Measurements from ENCODE around the gene RAMP3.
"Not testable (repeated sequence)": the region's sequence is repeated elsewhere in the genome, so short reads cannot be mapped to it uniquely, and the experiment has no call there.

The RAMP3 gene

DNA sequence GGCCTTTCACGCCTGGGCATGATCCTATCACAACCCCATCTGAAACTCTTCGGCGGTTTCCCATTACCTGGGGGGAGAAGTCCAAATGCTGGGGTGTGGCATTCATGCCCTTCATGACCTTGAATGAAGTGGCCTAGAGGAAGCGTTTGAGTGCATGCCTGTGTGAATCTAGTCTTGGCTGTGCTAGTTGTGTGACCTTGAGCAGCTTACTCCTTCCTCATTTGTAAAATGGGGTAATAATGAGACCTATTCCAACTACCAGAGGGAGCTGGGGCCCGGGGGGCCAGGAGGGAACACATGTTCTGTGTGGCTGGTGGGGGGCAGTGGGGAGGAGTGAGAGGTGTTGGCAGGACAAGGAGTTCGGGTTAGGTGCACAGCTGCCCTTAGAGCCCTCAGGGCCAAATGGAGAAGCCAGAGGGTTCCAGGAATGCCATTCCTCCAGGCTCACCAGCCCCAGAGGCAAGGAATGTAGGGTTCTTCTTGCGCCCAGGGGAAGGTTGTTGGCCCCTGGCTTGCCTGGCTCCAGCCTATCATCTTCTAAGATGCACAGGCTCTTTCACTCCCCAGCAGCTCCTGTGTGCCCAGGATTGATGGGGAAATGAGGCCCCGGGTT, 24.8 kb upstream of the RAMP3 start:
- DNase-seq: no peak

DNA sequence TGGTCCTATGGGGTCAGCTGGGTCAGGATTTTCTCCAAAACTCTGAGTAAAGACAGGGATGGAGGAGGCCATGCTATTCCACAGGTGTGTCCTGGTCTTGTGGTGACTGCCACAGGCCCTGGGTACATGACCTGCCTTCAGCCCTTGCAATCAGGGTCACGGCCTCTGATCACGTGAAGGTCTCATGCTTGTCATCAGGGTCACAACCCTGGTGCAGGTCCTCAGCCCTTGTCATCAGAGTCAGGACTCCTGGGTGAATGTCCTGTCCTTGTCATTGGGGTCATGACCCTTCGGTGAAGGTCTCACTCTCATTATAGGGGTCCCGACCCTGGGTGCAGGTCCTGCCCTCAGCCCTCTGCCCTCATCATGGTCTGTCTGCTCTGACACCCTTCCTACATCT, 24.2 kb upstream of the RAMP3 start:
- DNase-seq: no peak

DNA sequence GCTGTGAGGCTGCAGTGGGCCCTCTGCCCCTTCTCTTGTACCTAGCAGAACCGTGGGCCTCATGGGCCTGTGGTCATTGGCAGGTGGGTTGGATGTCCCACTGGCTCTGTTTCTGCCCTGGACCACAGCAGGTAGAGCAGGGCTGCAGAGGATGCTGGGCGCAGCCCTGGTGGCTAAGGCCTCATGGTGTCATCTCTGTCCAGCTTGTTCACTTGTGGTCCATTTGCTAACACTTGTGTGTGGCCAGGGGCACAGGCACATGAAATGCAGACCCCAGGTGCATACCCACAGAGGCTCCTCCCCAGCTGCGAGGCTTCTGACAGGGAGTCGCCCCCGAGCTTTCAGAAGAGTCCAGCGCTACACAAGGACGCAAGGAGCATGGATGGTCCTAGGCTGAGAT, 23.7 kb upstream of the RAMP3 start:
- DNase-seq: no peak

DNA sequence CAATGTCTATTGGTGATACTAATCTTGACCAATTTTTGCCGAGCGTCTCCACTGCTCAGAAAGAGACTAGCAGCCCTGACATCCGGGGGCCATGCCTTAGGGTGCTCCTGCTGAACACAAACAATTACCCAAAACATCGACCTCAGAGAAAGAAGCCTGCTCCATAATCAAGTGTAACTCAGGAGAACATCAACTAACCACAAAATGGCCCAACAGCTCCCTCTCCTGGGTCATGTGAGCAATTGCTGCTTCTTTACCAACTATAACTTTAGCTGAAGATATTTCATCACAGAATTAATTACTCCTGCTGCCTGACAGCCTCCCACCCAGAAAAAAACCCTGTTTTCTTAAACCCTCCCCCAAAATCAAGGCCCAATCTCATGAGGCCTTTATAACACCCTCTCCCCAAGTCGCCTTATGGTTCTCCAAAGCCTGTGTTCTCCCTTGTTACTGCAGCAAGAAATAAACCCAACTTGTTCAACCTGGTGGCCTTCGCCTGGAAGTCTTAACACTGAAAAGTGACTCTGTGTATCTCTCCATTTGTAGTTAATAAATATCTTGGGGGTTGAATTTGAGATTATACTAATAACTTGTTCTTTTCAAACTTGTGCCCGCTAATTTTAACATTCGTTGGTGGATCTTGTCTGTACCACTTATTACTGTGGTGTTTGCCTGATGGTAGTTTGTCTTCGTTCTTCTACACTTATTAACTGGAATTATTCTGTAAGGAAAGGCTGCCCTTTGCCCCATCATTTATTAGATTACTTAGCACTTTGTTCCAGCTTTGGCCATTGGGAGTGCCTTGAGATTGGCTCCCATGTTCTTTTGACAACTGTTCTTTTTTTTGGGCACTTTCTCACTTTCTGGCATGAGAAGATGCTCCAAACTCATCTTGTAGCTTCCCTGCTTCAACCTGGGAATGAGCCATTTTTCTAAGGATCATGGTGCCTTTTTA, 21.2 kb upstream of the RAMP3 start:
- DNase-seq: peak; percentile 65

DNA sequence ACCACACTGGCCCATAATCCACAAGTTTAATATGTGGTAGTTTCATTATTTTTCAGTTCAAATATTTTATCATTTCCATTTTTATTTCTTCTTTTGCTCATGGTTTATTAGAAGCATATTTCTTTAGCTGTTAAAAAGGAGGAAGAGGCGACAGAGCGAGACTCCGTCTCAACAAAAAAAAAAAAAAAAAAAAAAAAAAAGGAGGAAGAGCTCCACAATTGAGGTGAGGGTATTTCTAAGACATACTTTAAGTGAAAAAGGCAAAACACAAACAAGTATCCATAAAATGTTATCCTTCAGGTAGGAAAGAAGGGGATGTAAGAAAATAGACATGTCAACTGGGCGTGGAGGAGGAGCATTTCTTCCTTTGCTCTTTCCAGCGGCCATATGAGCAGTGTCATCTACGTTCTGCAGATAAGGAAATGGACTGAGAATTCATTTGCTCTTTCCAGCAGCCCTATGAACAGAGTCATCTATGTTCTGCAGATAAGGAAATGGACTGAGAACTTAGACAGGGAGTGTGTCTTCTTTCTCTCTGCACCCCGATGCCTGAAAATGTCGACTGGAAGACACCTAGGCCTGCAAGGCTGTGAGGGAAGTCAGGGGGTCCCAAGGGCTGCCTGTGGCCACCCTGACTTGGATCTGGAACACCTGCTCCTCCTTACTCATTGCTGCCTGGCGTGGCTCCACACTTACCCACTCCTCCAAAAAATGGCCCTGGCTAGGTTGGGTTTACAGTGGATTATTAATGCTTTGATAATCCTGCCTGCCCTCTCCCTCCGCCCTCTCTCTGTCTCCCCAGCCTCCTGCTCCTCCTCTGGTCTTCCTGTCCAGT, 18.9 kb upstream of the RAMP3 start:
- DNase-seq: no peak

DNA sequence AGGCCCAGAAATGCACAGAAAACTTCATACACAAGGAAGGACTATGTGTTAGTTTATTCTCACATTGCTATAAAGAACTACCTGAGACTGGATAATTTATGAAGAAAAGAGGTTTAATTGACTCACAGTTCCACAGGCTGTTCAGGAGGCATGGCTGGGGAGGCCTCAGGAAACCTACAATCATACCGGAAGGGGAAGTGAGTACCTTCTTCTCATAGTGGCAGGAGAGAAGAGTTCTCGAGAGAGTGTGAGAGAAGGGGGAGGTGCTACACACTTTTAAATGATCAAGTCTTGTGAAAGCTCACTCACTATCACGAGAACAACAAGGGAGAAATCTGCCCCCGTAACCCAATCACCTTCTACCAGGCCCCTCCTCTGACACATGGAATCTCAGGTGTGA, 16.8 kb upstream of the RAMP3 start:
- DNase-seq: no peak

DNA sequence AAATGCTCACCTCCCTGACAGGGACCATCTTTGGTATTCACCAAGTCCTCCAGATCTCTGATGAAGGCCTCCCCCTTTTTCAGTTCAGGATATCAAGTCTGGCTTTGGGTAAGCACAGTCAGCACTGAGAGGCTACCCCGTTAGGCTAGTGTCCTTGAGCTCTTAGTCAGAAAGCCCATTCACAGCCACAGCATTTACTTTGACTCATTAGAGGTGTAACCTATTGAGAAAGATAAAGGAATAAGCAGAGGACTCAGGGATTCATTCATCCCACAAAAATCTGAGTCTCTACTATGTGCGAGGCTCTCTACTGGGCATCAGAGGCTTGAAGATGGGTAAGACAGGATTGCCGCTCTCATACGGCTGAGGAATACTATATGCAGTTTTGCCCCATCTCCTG, 14.0 kb upstream of the RAMP3 start:
- DNase-seq: no peak

DNA sequence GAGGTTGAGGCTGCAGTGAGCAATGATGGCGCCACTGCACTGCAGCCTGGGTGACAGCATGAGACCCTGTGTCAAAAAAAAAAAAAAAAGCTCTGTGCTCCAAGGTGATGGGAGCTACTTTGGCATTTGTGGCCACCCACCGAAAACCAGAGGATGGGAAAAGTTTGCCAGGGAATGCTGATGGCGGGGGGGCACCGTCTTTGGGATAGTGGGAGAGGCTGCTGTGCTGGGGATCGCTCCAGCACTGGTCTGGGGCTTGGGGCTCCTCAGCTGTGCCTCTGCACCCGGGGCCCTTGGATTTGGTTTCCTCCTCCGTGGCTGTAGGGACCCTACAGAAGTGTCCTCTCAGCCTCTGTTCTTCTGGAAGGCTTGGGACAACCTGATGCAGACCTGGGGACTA, 11.7 kb upstream of the RAMP3 start:
- no peak for DNase-seq

DNA sequence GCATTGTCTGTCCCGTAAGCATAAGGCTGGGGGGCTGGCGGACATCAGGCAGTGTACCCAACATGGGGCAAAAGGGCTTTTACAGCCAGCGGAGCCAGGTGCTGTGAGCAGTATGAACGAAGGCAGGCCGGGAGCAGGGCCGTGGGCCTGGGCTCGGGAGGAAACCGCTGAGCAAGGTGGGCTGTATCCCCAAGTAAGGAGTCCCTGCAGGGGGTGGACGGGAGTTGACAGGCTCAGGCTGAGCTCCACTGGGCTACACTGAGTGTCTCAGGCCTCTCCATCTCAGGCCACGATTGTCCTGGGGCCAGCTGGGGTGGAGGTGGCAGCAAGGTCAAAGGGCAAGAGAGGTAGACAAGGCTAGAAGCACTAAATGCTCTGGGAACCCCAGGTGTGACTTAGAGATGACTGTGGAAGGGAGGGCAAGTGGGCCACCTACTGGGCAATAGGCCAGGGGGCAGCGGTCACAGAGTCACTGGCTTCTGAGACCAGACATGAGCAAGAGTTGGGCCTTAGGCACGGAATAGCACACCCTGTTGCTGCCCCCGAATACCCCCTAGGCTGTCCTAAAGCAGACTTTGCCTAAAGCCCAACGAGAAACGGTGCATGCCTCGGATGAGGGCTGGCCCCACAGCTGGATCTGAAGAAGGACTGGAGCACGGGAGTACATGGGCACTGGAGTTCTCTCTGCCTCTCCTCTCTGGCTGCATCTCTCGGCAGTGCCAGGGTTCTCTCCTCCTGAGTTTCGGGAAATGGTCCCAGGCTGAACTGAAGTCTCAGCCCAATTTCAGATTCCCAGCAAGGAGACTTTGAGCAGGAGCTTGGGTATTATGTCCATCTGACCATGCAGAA, 10.8 kb upstream of the RAMP3 start:
- DNase-seq: no peak

DNA sequence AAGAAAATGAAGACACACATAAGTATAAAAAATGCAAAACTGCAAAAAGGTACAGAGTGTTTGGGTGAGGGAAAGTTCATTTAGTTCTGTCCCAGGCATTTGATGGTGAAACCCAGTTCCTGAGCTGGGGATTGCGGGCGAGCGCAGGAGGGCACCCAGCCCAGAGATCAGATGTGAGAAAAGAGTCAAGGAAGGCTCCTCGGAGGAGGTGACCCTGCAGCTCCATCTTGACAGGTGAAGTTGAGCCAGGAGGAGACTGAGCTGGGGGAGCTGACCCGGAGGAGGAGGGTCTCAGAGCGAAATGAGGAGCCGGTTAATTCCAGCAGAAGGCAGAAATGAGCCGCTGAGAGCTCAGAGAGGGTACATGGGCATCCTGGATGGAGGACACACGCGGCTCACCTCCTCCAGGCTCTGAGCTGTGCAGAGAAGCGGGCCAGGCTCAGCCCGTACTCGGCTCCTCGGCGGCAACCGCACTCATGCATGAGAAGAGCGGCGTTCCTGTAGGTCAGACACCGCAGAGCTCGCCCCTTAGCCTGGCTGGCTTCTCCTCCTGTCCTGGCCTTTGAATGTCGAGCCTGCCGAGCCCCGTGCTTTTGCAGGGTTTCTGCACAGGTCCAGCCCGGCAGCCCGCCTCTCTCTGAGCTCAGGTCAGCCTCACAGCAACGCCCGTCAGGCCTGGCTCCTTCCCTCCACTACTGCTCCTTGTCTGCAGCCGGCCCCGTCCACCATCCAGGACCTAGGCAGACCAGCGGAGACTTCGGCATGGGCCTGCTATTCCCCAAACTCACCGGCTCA, 9.5 kb upstream of the RAMP3 start:
- no peak for DNase-seq

DNA sequence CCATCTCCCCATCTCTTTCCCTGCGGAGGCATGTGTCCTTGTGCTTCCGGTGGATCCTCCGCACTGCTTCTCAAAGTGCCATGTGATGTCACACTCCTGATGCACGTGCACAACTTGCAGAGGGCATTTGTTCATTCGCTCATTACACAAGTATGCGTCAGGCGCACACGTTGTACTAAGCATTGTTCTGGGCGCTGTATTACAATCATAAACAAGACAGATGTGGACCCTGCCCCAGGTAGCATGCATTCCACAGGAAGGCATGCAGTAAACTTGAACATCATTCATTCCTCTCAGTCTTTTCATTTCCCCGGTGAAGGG, 9.0 kb upstream of the RAMP3 start:
- no peak for DNase-seq

DNA sequence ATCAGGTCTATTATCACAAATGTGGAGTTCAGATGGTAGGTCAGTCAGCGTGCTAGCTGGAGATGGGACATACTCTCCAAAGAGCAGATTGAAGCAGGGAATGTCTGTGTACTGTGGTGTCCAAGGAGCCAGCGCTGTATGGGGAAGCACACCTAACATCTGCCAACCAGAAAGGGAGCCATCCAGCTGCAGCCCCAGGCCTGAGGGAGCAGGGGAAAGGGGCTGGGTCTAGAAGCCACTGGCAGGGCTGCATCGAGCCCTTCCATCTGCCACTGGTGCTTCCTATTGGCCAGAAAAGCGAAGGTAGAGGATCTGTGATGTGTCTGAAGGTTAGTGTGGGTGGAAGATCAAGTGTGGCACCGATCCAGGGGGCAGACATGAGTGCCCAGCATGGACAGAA, 8.0 kb upstream of the RAMP3 start:
- no peak for DNase-seq

DNA sequence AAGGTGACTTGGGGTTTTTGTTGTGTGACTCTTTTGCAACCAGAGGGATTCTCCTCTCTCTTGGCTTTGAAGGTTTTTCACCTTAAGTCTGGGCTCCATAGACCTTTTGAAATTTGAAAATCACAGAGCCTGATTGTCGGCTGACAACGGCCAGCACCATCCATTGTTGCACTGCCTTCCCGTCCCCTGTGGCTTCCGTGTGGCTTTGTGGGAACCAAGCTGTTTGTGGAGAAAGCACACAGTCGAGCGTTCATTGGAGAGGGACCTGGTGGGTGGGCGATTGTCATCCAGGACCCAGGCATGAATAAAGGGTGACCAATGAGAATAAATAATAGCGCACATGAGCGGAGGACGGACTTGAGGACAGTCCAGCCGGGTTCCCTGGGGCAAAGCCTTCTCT, 7.4 kb upstream of the RAMP3 start:
- no peak for DNase-seq

DNA sequence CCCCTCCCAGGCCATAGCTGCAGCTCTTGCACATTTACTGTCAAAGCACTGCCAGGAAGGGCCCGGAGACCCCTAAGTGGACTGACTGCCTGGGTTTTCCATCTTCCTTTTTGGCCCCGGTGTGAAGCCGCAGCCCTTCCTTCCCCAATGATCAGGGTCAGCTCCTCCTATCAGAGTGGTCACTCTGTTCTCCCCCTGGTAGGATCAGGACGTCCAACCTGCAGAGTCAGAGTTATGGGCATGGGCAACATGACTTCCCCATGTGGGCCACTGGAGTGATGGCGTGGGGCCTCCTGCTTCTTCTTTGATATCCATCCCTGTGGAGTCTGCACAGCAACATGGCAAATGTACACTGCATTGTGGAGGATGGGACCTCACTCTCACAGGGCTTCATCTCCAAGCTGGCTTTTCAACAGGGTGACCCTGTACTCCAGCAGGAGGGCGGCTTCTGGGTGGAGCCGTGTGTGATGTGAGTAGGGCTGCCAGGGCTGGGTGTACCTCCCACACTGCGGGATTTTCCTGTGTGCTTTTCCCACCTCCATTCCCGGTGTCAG, 6.4 kb upstream of the RAMP3 start:
- DNase-seq: no peak

DNA sequence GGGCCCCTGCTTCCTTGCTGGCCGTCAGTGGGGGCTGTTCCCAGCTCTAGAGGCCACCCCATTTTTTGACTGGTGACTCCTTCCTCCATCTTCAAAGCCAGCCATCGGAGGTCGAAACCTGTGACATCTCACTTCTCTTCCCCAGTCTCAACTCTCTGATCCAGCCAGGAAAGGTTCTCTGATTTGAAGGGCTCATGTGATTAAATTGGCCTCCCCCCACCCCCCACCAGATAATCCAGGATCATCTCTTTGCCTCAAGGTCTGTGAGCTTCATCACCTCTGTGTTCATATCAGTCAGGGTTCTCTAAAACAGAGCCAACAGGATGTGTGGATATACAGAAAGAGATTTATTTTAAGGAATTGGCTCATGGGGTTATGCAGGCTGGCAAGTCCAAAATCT, 5.6 kb upstream of the RAMP3 start:
- DNase-seq: no peak

DNA sequence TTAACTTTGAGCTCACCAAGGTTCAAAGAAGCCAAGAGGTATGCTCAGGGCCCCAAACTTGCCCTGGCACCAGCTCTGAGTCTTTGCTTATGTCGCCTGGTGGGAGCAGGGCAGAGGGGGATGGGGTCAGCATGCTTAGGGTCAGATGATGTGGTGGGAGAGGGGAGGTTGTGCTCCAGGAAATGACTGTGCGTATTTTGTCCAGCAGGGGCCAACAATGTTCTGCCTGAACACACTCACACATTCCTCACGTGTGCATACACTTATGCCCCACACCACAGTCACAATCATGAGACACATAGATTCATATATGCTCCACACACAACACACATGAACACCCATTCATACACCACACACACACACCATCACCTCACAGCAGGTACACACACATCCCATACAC, 4.4 kb upstream of the RAMP3 start:
- no peak for DNase-seq

DNA sequence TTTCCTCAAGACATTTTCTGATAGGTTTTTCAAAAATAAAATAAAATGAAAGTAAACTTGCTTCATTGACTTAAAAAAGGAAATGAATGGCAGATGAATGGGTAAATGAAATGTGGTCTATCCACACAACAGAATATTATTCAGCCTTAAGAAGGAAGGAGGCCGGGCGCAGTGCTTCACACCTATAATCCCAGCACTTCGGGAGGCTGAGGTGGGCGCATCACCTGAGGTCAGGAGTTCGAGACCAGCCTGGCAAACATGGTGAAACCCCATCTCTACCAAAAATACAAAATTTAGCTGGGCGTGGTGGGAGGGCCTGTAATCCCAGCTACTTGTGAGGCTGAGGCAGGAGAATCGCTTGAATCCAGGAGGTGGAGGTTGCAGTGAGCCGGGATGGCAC, 3.7 kb upstream of the RAMP3 start:
- not testable (repeated sequence) for DNase-seq

DNA sequence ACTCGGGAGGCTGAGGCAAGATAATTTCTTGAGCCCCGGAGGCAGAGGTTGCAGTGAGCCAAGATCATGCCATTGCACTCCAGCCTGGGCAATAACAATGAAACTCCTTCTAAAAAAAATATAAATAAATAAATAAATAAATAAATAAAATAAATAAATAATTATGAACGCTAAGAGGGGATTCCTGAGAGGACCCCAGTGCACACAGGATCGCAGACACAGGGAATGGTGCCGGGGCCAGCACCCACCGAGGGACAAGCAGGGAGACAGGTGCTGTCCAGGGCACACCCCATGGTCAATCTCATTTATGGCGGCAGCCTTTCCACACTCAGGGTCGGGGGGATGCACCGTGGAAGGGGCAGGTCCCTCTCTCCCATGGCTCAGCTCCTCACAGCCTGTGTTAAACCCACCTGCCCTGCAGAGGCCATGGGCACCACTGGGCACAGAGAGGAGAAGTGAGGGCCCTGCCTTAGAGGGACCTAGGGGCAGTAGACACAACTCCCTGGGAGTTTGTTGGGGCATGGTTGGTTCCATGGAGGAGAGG, 2.2 kb upstream of the RAMP3 start:
- DNase-seq: no peak

DNA sequence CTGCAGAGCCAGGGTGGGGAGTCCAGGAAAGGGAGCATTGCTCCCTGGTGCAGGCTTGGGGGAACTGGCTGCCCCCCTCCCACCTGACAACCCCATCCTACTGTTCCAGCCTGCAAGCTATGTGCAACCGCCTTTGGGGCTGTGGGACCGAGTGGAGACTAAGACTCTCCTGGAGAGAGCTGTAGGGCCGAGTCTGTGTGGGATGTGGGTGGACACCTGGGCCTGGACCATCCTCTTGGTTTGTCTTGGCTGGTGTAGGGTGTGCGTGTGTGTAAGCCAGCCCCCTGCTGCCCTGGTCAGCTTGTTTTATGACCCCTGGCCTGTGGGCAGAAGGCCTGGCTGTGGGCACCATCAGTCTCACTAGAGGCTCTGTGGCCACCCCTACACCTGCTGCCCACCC, 1.6 kb upstream of the RAMP3 start:
- no peak for DNase-seq

DNA sequence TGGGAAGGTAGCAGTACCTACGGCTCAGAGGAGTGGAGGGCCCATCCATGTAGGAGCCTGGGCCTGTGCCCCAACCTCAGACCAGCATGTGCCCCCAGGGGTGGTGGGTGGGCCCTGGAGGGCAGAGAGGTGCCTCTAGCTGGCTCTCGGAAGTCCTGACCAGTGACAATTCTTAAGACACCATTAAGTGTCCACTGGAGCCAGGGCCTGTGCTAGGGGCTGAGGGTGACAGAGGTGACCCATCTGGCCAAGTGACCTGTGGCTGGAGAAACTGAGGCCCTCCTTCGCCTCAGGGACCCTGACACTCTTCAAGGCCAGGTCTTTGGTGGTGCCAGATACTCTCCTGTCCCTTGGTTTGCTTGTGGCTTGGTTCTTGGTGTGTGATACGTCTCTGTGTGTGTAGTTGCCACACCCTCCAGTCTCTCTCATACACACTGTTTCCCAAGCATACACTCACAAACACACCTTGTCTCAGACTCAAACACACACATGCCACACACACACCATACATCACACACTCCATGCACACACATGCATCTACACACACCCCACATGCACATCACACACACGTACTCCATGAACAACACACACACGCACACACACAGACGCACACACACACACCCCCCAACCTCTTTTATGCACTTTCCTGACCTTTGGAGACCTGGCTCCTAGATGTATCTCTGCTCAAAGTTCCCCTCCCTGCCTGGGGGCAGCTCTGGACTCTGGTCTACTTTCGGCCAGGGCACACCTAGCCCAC, 897 bp upstream of the RAMP3 start:
- no peak for DNase-seq

DNA sequence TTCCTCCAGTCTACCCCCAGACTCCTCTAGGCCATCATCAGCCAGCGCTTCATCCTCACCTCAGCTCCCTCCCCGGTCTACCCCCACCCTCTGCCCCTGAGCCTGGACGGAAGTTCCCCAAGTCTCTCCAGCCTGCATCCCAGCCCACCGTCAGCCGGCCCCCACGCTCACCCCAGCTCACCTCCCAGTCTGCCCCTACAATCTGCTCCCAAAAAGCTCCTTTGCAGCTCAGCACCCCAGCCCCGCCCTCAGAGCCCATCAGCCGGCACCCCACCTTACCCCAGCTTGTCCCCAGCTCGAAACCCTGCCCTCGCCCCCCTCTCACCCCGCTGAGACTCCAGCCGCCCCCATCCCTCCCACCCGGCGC, 322 bp upstream of the RAMP3 start:
- no peak for DNase-seq
